ENCODE measurements around the gene PFAS. TPM values are rescaled to one million over a fixed set of nuclear protein-coding genes. Genes with fewer than 3 reads are reported as not detected.

PFAS gene
- total RNA-seq, 2 donors from 2014 or later = 21.1 to 27.0 TPM

GRCh38 chr17:8222630-8223355, 26.3 kb upstream of the PFAS start:
- Mint-ChIP-seq H3K27ac (peak overlapping the region; percentile 98), H3K4me1 (peaks cover 61% of the 10 kb centered on the region), H3K4me3 (peak overlapping the region; percentile 93), H3K36me3 (ENCODE audit: low read depth) (peaks cover 7% of the 10 kb centered on the region), H3K27me3 (peaks cover 10% of the 10 kb centered on the region)
- no peaks in the 10 kb centered on the region for H3K9me3 ChIP-seq (ENCODE audit: control insufficient read depth, low read length, poor library complexity, severe bottlenecking)
- peak; percentile 77 to 90 (median 82) for DNase-seq
- ATAC-seq = peak; percentile 59

DNA sequence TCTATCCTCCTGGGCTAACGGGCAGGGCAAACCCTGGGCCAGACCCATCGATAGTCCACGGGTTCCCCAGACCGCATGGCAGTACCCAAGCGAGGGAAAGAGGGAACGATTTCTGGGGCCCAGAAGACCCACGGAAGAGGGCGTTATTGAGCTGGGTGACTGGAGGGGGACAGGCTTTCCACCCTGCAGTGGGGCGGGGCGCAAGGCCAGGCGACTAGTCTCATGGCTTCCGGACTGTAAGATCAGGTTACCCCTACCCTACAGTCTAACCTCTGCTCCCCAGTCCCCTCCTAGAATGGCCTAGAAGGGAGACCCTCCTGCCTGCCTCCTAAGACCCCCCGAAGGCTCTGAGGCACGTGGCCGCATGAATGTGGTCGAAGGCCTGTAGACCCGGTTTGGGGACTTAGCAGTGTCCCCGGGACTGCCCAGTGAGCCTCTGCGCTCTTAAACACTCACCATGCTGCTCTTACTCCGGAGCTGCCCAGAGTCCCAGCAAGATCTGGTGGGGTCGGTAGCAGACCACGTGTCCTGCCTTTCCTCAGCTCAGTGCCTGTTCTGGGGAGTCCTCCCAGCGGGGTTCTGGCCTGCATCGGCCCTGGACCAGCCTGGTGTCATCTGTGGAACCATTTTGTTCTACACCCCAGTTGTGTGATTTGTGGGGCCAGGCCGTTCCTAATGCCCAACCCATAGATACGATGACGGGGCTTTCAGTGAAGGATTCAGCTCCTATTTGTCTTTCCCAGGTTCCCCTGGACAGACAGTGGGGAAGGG, 25.5 kb upstream of the PFAS start:
- peaks cover 58% of the 10 kb centered on the region for H3K4me1 Mint-ChIP-seq

DNA sequence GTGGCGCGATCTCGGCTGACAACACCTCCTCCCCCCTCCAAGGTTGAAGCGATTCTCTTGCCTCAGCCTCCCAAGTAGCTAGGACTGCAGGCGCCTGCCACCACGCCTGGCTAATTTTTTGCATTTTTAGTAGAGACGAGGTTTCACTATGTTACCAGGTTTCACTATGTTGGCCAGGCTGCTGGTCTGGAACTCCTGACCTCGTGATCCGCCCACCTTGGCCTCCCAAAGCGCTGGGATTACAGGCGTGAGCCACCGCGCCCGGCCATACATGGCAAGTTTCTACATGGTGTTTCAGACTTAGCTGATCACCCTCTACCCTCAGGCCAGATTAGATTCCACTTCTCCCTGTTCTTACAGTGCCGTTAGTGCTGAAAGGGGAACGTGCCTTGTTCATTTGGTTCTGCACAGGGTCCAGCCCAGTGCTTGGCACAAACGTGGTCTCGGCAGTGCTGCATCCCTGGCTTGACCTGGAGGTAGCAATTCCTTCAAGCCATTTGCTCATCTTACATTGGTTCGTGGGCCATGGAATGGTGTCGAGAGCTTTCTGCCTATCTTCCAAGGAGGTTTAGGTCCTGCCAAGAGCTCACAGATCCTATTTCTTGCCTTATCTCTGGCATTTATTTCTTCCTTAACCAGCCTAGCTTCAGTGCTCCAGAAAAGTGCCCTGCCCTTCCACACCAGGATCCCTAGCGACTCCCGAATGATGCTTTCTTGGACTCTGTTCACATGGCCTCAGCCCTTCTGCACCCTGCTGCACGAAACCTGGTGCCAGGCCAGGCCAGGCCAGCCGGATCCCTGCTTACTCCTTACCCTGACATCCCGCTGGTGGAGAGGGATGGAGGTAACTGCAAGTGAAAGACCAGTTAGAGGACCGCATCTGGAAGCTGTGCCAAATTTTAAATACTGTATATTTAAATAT, 23.9 kb upstream of the PFAS start:
- DNase-seq (no peak), ATAC-seq (no peak)
- peaks cover 10% of the 10 kb centered on the region for H3K27me3 Mint-ChIP-seq
- H3K36me3 Mint-ChIP-seq (ENCODE audit: low read depth) = peaks cover 15% of the 10 kb centered on the region
- no peaks in the 10 kb centered on the region for H3K9me3 ChIP-seq (ENCODE audit: control insufficient read depth, low read length, poor library complexity, severe bottlenecking)
- H3K27ac Mint-ChIP-seq = peak overlapping the region; percentile 92
- H3K4me3 Mint-ChIP-seq = peak overlapping the region; percentile 31
- H3K4me1 Mint-ChIP-seq = peaks cover 62% of the 10 kb centered on the region

More for the DNA sequence above, 25.5 kb upstream of the PFAS start:
- DNase-seq = peak in 2 of 3 donors; percentile 18 to 24
- ATAC-seq = no peak
- Mint-ChIP-seq H3K27ac (peak overlapping the region; percentile 98), H3K36me3 (ENCODE audit: low read depth) (peaks cover 7% of the 10 kb centered on the region), H3K27me3 (peaks cover 10% of the 10 kb centered on the region), H3K4me3 (peak overlapping the region; percentile 93)
- no peaks in the 10 kb centered on the region for H3K9me3 ChIP-seq (ENCODE audit: control insufficient read depth, low read length, poor library complexity, severe bottlenecking)

GRCh38 chr17:8225813-8226535, 23.1 kb upstream of the PFAS start:
- peak overlapping the region; percentile 92 for H3K27ac Mint-ChIP-seq
- peaks cover 10% of the 10 kb centered on the region for H3K27me3 Mint-ChIP-seq
- peaks cover 59% of the 10 kb centered on the region for H3K4me1 Mint-ChIP-seq
- H3K36me3 Mint-ChIP-seq (ENCODE audit: low read depth) = peaks cover 15% of the 10 kb centered on the region
- no peaks in the 10 kb centered on the region for H3K9me3 ChIP-seq (ENCODE audit: control insufficient read depth, low read length, poor library complexity, severe bottlenecking)
- peak in 2 of 3 donors; percentile 31 to 59 for DNase-seq
- ATAC-seq = peak; percentile 2
- peak overlapping the region; percentile 65 for H3K4me3 Mint-ChIP-seq

- peaks cover 15% of the 10 kb centered on the region for H3K36me3 Mint-ChIP-seq (ENCODE audit: low read depth)
- no peak for ATAC-seq
Measured at GRCh38 chr17:8226536-8227237, 22.4 kb upstream of the PFAS start.

GRCh38 chr17:8227238-8227581, 21.9 kb upstream of the PFAS start:
- Mint-ChIP-seq H3K27ac (peak overlapping the region; percentile 92), H3K27me3 (peaks cover 7% of the 10 kb centered on the region), H3K36me3 (ENCODE audit: low read depth) (peaks cover 15% of the 10 kb centered on the region), H3K4me1 (peaks cover 52% of the 10 kb centered on the region), H3K4me3 (peak overlapping the region; percentile 65)
- DNase-seq = no peak
- ATAC-seq = no peak
- H3K9me3 ChIP-seq (ENCODE audit: control insufficient read depth, low read length, poor library complexity, severe bottlenecking) = no peaks in the 10 kb centered on the region

More at GRCh38 chr17:8226536-8227237, 22.4 kb upstream of the PFAS start:
- Mint-ChIP-seq H3K4me3 (peak overlapping the region; percentile 65), H3K27me3 (peaks cover 10% of the 10 kb centered on the region), H3K27ac (peak overlapping the region; percentile 92), H3K4me1 (peaks cover 57% of the 10 kb centered on the region)
- DNase-seq = no peak
- no peaks in the 10 kb centered on the region for H3K9me3 ChIP-seq (ENCODE audit: control insufficient read depth, low read length, poor library complexity, severe bottlenecking)

DNA sequence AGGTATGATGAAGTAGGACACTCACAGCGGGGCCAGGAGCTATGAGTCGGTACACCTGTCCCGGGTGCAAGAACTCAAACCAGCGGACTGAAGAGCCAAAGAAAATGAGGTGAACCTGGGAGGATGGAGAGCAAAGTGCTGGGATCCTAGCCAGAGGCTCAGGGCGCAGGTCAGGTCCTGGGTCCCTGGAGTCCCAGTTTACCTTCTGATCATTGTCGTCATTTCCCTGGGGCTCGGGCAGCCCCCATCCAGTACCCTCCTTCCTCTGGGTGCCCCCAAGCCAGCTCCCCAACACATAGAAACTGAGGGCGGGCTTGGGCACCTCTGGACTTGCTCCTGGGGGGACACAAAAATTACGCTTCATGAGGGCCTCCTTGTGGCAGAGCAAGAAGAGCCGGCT, 17.4 kb upstream of the PFAS start:
- Mint-ChIP-seq H3K36me3 (ENCODE audit: low read depth) (peaks cover 23% of the 10 kb centered on the region), H3K27me3 (no peaks in the 10 kb centered on the region), H3K27ac (no peak overlapping the region), H3K4me3 (no peak overlapping the region), H3K4me1 (peaks cover 31% of the 10 kb centered on the region)
- ATAC-seq (no peak), DNase-seq (no peak)
- no peaks in the 10 kb centered on the region for H3K9me3 ChIP-seq (ENCODE audit: control insufficient read depth, low read length, poor library complexity, severe bottlenecking)

DNA sequence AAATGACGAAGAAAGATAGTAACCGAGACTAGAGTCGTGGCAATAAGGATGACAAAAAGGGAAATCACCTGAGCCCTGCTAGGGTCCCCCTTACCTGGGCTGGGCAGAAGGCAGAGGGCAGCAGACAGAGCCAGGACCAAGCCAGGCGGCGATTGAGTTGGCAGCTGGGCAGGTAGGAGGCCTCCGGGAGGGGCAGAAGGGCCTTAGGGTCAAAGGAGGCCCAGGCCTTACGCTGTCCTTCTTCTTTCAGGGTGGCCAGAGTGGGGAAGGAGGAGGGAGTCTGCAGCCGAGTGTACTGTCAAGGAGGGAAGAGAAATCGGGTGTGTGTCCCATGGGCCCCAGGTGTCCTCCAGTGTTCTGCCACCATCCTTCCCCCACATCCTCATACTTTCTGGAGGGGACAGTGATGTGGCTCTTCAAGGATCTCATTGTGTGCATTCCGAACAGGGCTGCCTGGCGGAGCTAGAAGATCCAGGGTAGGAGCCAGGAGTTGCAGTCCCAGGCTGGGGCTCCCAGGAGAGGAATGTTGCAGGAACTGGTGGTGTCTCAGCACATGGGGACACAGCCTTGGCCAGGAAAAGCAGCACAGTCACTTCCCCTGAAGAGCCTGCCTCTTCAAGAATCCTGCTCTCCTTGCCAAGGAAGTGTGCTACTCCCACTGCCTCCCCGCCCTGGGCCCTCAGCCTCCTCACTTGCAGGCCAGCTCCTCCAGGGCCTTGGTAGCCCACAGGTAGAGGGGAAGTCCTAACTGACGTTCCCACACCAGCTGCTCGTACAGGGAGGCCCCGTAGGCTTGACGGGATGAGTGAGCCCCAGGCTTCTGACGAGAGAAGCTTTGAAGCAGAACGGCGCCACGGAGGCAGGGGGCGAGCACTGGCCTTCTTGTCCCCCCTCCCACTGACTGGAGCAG, 14.5 kb upstream of the PFAS start:
- no peak overlapping the region for H3K4me3 Mint-ChIP-seq
- no peaks in the 10 kb centered on the region for H3K27me3 Mint-ChIP-seq
- H3K9me3 ChIP-seq (ENCODE audit: control insufficient read depth, low read length, poor library complexity, severe bottlenecking) = no peaks in the 10 kb centered on the region
- peaks cover 25% of the 10 kb centered on the region for H3K4me1 Mint-ChIP-seq
- no peak for ATAC-seq
- peak overlapping the region; percentile 78 for H3K27ac Mint-ChIP-seq
- no peak for DNase-seq
- peaks cover 24% of the 10 kb centered on the region for H3K36me3 Mint-ChIP-seq (ENCODE audit: low read depth)

DNA sequence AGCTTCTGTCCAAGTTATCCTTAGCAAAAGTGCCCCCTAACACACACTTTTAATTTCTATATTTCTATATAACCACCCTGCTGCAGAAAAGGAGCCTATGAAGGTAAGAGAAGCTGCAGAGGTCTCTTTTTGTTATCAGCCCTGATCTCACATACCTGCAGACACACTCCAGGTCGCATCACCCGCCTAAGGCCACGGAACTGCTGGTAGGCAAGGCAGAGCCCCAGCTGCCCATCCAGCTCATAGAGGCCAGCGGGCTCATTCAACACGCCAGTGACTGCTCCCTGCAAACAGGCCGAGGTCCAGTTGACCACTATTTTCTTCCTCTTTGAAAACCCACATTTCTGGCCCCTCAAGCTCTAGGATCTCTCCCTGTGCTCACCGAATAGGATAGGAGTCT, 13.4 kb upstream of the PFAS start:
- ATAC-seq (no peak), DNase-seq (no peak)
- peak overlapping the region; percentile 78 for H3K27ac Mint-ChIP-seq
- H3K9me3 ChIP-seq (ENCODE audit: control insufficient read depth, low read length, poor library complexity, severe bottlenecking) = no peaks in the 10 kb centered on the region
- H3K36me3 Mint-ChIP-seq (ENCODE audit: low read depth) = peaks cover 20% of the 10 kb centered on the region
- H3K4me3 Mint-ChIP-seq = no peak overlapping the region
- H3K27me3 Mint-ChIP-seq = no peaks in the 10 kb centered on the region
- peaks cover 25% of the 10 kb centered on the region for H3K4me1 Mint-ChIP-seq

GRCh38 chr17:8237175-8237574, 11.9 kb upstream of the PFAS start:
- Mint-ChIP-seq H3K4me3 (no peak overlapping the region), H3K27me3 (no peaks in the 10 kb centered on the region), H3K27ac (no peak overlapping the region), H3K4me1 (peaks cover 22% of the 10 kb centered on the region), H3K36me3 (ENCODE audit: low read depth) (peaks cover 17% of the 10 kb centered on the region)
- no peaks in the 10 kb centered on the region for H3K9me3 ChIP-seq (ENCODE audit: control insufficient read depth, low read length, poor library complexity, severe bottlenecking)
- ATAC-seq (no peak), DNase-seq (no peak)

- no peaks in the 10 kb centered on the region for H3K9me3 ChIP-seq (ENCODE audit: control insufficient read depth, low read length, poor library complexity, severe bottlenecking)
- H3K4me3 Mint-ChIP-seq = no peak overlapping the region
- DNase-seq = no peak
- no peaks in the 10 kb centered on the region for H3K27me3 Mint-ChIP-seq
- no peak for ATAC-seq
- peaks cover 24% of the 10 kb centered on the region for H3K4me1 Mint-ChIP-seq
- no peak overlapping the region for H3K27ac Mint-ChIP-seq
- H3K36me3 Mint-ChIP-seq (ENCODE audit: low read depth) = peaks cover 19% of the 10 kb centered on the region
Measured at GRCh38 chr17:8237886-8238285, 11.2 kb upstream of the PFAS start.

Measured in T-helper 17 cell (primary cell).